ENCODE results near the gene LAPTM5. TPM values are rescaled to one million over a fixed set of nuclear protein-coding genes. Genes with fewer than 3 reads are reported as not detected.

LAPTM5 gene
- total RNA-seq, 1 experiment from 2014 or later = 1.9 TPM

DNA sequence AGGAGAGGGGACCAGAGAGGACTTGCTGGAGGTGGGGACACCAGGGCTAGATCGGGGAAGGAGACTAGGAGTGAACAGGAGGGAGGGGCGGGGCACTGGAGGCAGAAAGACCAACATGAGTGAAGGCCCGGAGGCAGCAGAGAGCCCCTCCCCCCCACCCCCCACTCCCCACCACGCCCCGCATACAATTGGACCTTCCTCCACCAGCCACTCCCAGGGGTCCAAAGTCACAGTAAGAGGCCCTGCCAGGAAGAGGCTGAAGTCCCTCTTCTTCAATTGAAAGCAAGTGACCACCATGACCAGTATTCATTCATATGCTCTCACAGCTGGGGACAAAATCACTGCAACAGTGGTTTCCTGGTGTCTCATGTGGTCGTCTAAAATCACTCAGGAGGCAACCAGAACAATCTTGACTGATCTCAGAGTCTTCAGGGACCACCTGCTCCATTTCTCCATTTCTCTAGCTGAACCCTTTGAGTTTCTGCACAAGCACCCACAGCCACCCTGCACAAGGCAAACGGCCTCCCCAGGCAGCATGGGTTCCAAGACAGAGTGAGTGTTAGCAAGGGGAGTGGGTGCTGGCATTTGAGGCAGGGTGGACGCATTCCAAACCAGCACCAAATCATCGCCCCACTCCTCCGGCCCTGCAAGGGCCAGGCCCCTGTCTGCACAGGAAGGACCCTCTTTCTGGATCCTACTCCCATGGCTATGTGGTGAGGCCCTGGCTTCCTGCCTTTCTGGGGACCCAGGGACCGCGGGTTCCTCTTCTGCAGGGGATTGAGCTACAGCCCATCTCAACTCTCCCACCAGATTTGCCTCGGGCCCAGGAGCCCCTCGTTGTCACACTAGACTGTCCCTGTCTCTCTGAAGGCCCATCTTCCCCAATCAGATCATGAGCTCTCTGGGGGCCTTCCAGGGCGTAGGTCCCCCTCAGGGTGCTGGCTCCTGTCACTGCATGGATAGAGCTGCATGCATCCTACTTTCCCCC is 17.0 kb downstream of the LAPTM5 start:
- CTCF ChIA-PET = no interaction called here
- TF ChIP-seq, protein P1, sequence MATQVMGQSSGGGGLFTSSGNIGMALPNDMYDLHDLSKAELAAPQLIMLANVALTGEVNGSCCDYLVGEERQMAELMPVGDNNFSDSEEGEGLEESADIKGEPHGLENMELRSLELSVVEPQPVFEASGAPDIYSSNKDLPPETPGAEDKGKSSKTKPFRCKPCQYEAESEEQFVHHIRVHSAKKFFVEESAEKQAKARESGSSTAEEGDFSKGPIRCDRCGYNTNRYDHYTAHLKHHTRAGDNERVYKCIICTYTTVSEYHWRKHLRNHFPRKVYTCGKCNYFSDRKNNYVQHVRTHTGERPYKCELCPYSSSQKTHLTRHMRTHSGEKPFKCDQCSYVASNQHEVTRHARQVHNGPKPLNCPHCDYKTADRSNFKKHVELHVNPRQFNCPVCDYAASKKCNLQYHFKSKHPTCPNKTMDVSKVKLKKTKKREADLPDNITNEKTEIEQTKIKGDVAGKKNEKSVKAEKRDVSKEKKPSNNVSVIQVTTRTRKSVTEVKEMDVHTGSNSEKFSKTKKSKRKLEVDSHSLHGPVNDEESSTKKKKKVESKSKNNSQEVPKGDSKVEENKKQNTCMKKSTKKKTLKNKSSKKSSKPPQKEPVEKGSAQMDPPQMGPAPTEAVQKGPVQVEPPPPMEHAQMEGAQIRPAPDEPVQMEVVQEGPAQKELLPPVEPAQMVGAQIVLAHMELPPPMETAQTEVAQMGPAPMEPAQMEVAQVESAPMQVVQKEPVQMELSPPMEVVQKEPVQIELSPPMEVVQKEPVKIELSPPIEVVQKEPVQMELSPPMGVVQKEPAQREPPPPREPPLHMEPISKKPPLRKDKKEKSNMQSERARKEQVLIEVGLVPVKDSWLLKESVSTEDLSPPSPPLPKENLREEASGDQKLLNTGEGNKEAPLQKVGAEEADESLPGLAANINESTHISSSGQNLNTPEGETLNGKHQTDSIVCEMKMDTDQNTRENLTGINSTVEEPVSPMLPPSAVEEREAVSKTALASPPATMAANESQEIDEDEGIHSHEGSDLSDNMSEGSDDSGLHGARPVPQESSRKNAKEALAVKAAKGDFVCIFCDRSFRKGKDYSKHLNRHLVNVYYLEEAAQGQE (IDR thresholded peaks at IDR 0.05; ENCODE audit: insufficient read depth in 1 of 2, low read depth in 2 of 2, low read length in 1 of 2) = no peak
- TF ChIP-seq POLR2AphosphoS5 (IDR thresholded peaks at IDR 0.05; ENCODE audit: low read depth, low read length) (no peak), TCF7L2 (IDR thresholded peaks at IDR 0.05; ENCODE audit: low read depth, low read length) (no peak), SIN3A (IDR thresholded peaks at IDR 0.05; ENCODE audit: borderline replicate concordance, insufficient read depth, low read depth, low read length) (no peak)
- TF ChIP-seq, protein P2, sequence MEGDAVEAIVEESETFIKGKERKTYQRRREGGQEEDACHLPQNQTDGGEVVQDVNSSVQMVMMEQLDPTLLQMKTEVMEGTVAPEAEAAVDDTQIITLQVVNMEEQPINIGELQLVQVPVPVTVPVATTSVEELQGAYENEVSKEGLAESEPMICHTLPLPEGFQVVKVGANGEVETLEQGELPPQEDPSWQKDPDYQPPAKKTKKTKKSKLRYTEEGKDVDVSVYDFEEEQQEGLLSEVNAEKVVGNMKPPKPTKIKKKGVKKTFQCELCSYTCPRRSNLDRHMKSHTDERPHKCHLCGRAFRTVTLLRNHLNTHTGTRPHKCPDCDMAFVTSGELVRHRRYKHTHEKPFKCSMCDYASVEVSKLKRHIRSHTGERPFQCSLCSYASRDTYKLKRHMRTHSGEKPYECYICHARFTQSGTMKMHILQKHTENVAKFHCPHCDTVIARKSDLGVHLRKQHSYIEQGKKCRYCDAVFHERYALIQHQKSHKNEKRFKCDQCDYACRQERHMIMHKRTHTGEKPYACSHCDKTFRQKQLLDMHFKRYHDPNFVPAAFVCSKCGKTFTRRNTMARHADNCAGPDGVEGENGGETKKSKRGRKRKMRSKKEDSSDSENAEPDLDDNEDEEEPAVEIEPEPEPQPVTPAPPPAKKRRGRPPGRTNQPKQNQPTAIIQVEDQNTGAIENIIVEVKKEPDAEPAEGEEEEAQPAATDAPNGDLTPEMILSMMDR (IDR thresholded peaks at IDR 0.05) = no peak
- in situ Hi-C loops (cut with HindIII; ENCODE audit: low pct_unique_long_range_greater_than_20kb, low sequenced_read_pairs) = no loop called here
- no peak overlapping the region for H3K27ac ChIP-seq (ENCODE audit: low read length)
- POLR2A ChIA-PET = interaction anchor here (0.5 kb wide), 1 partner anchor 22 kb away, joined by 5 read pairs; no protein-coding TSS in a partner anchor
- no peaks in the 10 kb centered on the region for H3K27me3 ChIP-seq (ENCODE audit: control insufficient read depth, insufficient read depth, low read length)
- H3K36me3 ChIP-seq (ENCODE audit: control insufficient read depth, insufficient read depth, low read length) = no peaks in the 10 kb centered on the region
- intact Hi-C loops (cut with micrococcal nuclease; ENCODE audit: unreplicated experiment) = no loop called here
- DNase-seq (ENCODE audit: low read depth, low spot score) (no peak), ATAC-seq (no peak)
- BruUV-seq (replicated peaks) = no TSS peak
- no peaks in the 10 kb centered on the region for H3K9me3 ChIP-seq (ENCODE audit: control insufficient read depth, insufficient read depth, low read depth, low read length)
- H3K4me1 ChIP-seq (ENCODE audit: control insufficient read depth, insufficient read depth, low read length) = no peaks in the 10 kb centered on the region
- H3K4me3 ChIP-seq (ENCODE audit: low read depth in 2 of 2, low read length in 2 of 2) = no peak overlapping the region

DNA sequence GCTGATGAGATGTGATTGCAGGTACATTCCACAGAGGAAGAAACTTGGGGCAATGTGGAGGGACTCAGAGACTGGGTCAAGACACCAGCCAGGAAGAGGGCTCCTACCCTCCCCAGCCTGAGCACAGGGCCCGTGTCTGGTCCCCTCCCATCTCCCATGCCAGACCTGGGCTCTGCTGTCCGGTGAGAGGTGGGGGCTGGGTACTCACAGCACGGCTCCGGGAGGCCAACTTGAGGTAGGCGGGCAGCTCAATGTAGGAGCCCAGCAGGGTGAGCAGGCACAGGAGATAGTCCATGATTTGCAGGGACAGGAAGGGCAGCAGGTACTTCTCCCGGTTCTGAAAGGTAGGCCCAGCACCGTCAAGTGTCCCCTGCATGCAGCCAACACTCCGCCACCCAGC is 18.0 kb downstream of the LAPTM5 start:
- Histone ChIP-seq H3K4me3 (ENCODE audit: low read depth in 2 of 2, low read length in 2 of 2) (no peak overlapping the region), H3K4me1 (ENCODE audit: control insufficient read depth, insufficient read depth, low read length) (no peaks in the 10 kb centered on the region), H3K36me3 (ENCODE audit: control insufficient read depth, insufficient read depth, low read length) (no peaks in the 10 kb centered on the region), H3K27me3 (ENCODE audit: control insufficient read depth, insufficient read depth, low read length) (no peaks in the 10 kb centered on the region), H3K27ac (ENCODE audit: low read length) (no peak overlapping the region), H3K9me3 (ENCODE audit: control insufficient read depth, insufficient read depth, low read depth, low read length) (no peaks in the 10 kb centered on the region)
- no TSS peak for BruUV-seq (replicated peaks)
- ChIA-PET POLR2A (no interaction called here), CTCF (no interaction called here)
- TF ChIP-seq, protein P1 (IDR thresholded peaks at IDR 0.05; ENCODE audit: insufficient read depth in 1 of 2, low read depth in 2 of 2, low read length in 1 of 2) = no peak
- no peak for TF ChIP-seq POLR2AphosphoS5 (IDR thresholded peaks at IDR 0.05; ENCODE audit: low read depth, low read length)
- TF ChIP-seq SIN3A (IDR thresholded peaks at IDR 0.05; ENCODE audit: borderline replicate concordance, insufficient read depth, low read depth, low read length) = no peak
- TF ChIP-seq, protein P2 (IDR thresholded peaks at IDR 0.05) = no peak
- no peak for TF ChIP-seq TCF7L2 (IDR thresholded peaks at IDR 0.05; ENCODE audit: low read depth, low read length)
- intact Hi-C loops (cut with micrococcal nuclease; ENCODE audit: unreplicated experiment) (no loop called here), in situ Hi-C loops (cut with HindIII; ENCODE audit: low pct_unique_long_range_greater_than_20kb, low sequenced_read_pairs) (no loop called here)
- no peak for ATAC-seq
- DNase-seq (ENCODE audit: low read depth, low spot score) = no peak
